HG03442 (cell line): Measurements from ENCODE around the gene WDR31.
A peak's percentile ranks its signal among the peaks of the same experiment; 100 is the strongest.
"Not testable (repeated sequence)": the region's sequence is repeated elsewhere in the genome, so short reads cannot be mapped to it uniquely, and the experiment has no call there.

Source experiments
- ATAC-seq: cut with Tn5 transposase; IDR thresholded peaks from one replicate; pipeline ENCODE4 v1.9.1; 2021; ENCODE audit warnings: mild to moderate bottlenecking, moderate library complexity; ENCODE audit not compliant: unreplicated experiment

Gene WDR31

DNA sequence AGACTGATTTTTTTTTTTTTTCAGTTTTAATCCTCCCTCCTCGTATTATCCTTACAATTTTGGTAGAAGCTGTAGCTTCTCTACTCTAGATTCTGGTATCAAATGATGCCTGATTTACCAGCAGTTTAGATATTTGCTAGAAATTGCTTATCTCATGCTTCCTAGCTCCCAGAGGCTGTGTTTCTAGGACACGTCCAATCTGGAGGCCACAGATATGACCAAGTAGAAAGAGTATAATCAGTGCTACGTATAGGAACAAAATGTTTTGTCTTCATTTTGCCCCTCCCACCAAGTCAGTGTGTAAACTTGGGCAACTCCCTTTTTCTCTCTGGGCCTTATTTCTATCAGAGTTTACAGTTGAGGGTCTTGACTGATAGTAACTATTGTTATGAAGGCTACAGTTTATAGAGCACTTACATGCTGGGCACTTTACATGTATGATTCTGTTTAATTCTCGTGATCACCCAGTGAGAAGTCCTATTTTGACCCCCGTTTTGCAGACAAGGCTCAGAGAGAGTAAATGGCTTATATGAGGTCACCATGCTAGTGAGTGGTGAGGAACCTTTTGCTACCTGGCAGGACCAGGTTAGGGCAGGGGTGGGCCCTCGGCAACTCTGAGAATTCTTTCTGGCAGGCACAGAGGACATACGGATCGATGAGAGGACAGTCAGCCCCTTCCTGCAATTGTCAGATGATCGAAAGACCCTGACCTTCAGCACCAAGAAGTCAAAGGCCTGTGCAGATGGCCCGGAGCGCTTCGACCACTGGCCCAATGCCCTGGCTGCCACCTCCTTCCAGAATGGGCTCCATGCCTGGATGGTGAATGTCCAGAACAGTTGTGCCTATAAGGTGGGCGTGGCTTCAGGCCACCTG, 29.1 kb upstream of the WDR31 start:
- ATAC-seq, result no peak

DNA sequence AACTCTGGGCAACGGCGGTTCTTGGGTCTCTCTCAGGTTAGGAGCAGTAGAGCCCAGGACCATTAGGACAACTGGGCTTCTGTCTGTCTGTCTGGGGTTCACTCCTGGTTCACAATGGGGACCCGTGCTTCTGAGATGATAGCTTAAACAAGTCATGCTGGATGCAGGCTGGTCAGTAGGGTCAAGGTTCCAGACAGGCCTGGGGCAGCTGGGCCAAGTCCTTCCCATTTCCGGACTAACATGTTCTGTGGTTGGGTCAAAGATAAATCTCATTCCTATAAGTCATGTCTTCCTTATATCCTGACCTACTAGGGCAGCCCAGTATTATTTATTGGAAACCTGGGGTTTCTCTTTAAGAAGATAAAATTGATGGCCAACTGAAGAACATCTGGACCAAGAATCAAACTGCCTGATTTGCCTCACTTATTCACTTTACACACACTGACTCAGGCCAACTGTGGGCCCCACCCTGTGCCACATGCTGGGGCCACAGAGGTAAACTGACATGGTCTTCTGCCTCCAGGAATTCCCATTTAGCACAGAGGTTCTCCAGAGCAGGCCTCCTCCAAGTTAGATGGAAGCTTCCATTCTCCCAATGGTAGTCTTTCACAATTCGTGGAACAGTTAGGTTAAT, 28.4 kb upstream of the WDR31 start:
- ATAC-seq, result no peak

DNA sequence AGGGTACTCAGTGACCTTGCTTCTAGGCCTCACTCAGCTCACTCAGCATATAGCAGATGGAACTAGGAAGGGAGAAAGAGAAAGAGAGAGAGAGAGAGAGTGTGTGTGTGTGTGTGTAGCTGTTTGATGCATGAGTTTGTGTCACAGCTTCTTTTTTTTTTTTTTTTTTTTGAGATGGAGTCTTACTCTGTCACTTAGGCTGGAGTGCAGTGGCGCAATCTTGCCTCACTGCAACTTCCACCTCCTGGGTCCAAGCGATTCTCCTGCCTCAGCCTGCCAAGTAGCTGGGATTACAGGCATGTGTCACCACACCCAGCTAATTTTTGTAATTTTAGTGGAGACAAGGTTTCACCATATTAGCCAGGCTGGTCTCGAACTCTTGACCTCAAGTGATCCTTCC, 25.6 kb upstream of the WDR31 start:
- ATAC-seq, result not testable (repeated sequence)

DNA sequence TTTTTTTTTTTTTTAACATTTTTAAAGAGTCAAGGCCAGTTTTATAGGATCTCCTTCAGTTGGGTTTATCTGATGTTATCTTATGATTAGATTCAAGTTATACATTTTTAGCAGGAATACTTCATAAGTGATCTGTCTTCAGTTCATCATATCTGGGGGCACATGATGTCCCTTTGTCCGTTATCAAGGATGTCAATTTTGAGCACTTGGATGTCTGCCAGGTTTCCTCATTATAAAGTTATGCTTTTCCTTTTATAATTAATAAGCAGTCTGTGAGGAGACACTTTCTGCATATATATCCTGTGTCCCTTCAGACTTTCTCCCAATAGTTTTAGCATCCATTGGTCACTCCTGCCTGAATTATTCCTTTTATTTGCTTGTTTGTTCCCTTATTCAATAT, 24.9 kb upstream of the WDR31 start:
- no peak for ATAC-seq

DNA sequence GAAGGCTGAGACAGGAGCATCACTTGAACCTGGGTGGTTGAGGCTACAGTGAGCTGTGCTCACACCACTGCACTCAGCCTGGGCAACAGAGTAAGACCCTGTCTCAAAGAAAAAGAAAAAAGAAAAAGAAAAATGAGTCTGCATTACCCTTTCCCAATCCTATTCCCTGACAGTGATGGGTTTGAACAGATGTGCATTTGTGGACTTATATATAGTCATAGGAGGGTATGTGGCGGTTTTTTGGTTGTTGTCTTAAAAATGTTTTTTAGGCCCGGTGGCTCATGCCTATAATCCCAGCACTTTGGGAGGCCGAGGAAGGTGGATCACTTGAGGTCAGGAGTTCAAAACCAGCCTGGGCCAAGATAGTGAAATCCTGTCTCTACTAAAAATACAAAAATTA, 23.3 kb upstream of the WDR31 start:
- ATAC-seq, result no peak

DNA sequence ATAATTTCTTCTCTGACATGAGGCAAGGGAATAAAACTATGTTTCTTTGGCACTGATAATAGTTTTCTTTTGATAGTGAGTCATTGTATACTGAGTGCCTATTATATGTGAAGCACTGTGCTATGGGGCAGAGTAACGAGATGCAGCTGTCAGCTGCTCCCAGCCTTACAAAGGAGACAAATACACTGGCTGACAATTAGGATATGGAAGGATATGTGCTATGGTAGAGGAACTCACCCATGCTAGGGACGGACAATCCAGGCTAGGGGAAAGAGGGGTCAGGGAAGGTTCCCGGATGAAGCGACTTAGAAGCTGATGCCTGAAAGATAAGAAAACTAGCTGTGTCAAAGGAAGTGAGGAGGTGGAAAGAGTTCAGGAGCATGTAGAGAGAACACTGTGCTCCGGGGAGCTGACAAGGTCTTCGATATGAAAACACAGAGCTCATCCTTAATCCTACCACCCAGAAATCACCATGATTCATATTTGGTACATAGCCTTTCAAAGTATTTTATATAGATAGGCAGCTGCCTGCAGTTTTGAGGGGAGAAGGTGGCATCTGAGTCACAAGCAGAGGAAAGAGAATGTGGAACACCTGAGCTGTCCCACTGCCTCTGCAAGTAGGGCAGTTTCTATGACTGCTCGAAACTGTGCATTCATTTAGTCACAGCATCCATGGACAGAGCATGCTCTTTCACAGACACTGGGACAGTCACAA, 21.4 kb upstream of the WDR31 start:
- no peak for ATAC-seq

DNA sequence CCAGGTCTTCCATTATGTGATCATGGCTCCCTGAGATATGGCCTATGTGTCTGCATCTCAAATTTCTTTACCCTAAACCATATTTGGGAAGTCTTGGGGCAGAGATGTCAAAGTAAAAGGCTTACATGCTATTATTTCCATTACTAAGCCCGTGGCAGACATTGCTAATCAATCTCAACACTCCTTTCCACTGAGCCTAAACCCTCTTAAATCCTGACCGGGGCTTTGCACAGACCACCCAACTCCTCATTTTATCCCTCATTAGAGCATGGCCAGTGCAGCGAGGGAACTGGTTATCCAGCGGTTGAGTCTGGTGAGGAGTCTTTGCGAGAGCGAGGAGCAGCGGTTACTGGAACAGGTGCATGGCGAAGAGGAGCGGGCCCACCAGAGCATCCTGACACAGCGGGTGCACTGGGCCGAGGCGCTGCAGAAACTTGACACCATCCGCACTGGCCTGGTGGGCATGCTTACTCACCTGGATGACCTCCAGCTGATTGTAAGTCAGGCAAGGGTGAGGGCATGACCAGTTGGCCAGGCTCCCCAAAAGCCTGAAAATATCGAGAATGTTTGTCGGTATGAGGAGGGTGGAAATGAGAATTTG, 20.3 kb upstream of the WDR31 start:
- no peak for ATAC-seq

DNA sequence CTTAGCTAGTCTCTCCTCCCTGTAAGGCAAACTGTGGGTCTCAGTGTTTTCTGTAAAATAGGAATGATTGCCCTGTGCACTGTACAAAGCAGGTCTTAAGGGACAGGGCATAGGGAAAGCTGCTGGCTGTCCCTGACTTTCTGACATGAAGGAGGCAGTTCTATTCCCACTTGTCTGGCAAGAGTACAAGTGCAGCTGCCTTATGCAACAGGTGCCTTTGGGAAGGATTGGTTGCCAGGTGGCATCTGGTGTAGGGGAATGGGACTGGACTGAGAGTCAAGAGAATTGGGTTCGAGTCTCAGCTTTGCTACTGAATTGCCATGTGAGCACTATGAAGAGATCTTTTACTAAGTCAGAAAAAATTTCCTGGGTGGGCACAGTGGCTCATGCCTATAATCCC, 19.3 kb upstream of the WDR31 start:
- ATAC-seq, result no peak

DNA sequence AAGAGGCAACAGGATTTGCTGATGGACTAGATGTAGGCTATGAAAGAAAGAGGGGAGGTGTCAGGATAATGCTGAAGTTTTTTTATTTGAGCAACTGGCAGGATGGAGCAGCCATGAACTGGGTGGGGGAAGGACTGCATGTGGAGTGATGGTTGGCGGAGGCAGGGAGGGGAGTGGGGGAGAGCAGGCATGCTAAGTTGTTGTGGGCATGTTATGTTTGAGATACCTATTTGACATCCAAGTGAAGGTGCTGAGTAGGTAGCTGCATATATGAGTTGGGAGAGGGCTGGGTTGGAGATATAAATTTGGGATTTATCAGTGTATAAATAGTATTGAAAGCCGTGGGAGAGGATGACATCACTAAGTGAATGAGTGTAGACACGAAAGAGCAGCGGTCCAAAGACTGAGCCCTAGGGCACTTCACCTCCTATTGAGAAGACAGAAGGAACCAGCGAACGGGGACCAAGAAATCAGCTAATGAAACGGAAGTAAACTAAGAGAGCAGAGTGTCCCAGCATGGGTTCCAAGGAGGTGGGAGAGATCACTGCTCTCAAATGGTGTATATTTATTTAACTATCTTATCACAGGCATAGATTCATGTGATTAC, 16.7 kb upstream of the WDR31 start:
- no peak for ATAC-seq

DNA sequence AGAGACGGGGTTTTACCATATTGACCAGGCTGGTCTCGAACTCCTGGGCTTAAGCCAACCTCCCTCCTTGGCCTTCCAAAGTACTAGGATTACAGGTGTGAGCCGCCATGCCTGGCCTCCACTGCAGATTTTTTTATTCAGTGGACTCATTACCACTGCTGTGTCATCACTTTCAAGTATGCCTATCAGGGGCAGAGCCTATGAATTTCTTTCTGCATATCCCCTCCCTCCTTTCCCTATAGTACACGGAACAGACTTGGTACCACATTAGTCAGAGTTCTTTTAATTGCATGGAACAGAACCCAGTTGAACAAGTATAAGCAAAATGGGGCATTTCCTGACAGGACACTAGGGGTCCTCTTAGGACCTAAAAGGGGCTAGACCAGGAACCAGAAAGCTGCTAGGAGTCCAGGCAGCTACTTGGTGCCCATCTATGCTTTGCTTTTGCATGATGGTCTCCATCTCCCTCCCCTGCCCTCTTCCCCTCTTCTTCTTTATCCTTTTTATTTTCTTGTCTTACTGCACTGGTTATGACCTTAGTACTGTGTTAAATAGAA, 15.0 kb upstream of the WDR31 start:
- no peak for ATAC-seq

DNA sequence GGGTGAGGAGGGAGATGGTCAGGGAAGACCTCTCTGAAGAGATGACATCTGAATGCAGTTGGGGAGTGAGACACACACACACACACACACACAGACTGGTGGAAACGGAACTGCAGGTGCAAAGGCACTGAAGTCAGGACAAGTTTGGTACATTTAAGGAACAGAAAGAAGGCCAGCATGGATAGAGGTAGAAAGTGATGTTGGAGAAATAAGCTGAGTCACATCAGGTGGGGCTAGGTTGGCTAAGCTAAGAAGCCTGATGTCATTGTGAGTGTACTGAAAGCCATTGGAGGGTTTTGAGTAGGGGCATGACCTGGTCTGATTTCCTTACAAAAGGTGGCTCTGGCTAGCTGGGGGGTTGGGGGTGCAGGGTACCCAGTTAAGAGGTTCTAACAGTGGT, 12.3 kb upstream of the WDR31 start:
- no peak for ATAC-seq

DNA sequence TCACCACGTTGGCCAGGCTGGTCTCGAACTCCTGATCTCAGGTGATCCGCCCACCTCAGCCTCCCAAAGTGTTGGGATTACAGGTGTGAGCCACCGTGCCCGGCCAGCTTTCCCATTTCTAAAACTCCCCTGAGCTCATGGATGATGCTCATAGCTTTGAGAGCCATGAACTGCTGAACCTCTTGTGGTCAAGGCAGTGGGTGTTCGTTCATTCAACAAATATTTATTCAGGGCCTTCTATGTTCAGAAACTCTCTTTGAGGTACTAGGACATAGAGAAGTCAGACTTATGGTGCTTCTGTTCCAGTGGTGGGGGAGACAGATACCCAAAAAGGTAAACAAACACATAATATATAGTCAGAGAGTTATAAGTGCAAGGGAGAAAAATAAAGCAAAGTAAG, 11.9 kb upstream of the WDR31 start:
- no peak for ATAC-seq

DNA sequence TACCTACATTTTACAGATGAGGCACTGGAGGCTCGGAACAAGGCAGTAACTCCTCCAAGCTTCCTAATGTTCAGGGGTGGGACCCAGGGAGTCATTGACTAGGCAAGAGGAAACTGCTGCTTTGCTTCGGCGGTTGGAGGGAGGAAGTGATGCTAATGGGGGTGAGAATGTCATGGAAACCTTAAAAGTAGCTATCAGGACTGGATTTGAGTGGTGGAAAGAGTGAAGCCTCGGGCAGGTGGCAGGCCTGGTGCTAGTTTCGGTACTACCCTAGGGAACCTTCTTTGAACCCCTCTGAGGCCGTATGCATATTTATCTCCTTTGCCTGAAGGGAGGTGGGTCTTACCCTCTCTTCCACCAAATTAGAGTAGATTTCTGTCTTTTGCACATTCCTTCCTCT, 10.9 kb upstream of the WDR31 start:
- peak; percentile 26 for ATAC-seq

DNA sequence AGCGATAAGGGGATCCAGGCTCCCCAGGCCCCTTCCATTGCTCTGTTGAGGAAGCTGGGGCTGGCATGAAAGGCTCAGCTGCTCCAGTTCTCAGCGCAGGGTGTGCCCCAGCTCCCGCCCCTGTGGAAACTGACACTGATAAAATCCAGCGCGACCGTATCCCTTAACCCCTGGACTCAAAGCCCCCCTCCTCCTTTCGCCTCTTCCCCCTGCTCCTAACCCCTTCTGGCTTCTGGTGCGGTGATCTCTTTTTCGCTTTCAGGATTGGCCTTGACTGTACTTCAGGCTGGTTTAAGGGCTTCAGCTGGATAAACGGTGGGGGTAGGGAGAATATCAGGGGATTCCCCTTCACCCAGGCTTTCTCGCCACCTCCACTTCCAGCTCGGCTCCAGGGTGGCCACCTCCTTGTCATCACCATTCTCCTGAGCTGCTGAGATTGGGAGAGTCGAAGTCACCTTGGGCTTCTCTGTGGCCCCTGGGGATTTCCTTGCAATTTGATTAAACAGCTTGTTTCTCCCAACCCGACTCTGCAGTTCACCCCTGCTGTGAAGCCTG, 10.1 kb upstream of the WDR31 start:
- no peak for ATAC-seq

DNA sequence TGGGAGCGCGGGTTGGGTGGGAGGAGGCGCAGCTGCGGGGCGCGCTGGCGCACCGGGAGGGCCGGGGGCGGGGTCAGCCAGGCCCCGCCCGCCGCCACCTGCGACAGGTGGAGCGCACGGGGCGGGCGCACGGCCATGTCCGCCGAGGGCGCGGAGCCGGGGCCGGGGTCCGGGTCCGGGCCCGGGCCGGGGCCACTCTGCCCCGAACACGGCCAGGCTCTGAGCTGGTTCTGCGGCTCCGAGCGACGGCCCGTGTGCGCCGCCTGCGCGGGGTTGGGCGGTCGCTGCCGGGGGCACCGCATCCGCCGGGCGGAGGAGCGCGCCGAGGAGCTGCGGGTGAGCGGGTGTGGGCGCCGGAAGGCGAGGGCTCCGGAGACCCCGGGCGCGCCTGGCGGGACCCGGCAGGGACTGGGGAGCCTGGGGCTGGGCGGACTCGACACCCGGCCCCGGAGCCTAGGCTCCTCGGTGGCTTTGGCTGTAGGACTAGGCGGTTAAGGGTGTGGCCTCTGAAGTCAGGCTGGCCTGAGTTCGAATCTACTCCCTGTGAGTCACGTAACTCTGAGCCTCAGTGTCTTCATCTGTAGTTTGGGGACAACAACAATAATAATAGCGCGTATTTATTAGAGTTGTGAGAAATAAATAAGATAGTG, 9.5 kb upstream of the WDR31 start, which contains the start of gene BSPRY:
BSPRY (plus strand) TSS at position 97 of the 650 bp plus-strand sequence; CDS start at position 136, 39 bp downstream.
- ATAC-seq, result peak; percentile 38

DNA sequence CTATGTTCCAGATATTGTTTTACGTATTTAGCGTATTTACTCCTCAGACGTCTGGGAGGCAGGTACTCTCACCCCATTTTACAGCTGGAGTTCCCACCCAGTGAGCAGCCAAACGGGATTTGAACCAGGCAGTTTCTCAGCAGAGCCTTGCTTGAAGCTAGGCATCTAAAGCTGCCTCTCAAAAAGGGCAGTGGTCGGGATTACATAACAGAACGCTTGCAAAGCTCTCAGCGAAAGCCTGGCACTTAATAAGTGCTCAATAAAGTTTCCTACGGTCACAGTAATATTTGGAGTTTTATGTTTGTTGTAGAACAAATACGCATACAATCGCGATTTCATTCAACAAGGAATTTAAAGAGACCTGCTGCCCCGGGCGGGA, 9.0 kb upstream of the WDR31 start:
- no peak for ATAC-seq

DNA sequence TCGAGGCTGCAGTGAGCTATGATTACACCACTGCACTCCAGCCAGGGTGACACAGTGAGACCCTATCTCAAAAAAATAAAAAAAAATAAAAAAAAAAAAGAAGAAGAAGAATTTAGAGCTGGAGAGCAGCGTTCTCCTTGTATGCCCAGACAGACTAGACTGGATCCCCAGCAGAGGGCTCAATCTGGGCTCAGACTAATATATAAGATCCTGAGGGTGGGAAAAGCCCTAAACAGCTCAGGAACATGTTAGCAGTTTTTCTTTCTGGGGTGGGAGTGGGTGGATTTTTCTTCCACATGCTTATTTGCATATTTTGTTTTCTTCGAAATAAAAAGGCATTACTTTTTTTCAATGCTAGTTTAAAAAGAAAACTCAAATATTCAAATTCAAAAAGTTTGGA, 8.4 kb upstream of the WDR31 start:
- no peak for ATAC-seq

DNA sequence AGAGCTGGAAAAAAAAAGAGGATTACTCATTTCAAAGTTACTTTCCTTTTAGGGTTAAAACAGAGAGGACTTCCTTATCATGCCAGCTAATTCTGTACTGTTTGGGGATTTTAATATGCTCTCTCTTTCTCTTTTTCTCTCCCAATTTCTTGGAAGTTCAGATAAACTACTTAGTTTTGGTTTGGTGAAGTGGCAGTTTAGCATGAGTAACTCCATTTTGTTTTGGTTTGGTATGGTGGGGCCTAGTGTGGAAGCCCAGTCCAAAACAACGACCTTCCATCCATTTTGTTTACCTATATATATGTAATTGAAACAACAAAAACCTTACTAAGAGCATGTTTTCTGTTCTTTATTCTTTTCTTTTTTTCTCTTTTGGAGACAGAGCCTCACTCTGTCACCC, 5.6 kb upstream of the WDR31 start:
- no peak for ATAC-seq

DNA sequence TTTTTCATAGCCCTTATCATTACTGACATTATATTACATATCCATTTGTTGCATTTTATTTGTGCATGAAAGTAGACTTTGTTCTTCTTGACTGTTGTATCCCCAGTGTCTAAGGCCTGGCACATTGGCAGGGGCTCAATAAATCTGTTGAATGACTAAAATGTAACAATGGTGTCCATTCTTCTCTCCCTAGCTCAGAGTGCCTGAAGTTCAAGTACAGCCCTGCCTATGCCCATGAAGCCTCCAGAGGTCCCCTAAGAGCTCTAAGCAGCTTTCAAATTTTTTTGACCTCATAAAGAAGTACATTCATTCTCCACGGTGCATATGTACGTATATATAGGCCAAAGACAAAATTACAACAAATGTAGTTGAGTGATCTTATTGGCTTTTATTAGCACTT, 5.1 kb upstream of the WDR31 start:
- ATAC-seq, result no peak

DNA sequence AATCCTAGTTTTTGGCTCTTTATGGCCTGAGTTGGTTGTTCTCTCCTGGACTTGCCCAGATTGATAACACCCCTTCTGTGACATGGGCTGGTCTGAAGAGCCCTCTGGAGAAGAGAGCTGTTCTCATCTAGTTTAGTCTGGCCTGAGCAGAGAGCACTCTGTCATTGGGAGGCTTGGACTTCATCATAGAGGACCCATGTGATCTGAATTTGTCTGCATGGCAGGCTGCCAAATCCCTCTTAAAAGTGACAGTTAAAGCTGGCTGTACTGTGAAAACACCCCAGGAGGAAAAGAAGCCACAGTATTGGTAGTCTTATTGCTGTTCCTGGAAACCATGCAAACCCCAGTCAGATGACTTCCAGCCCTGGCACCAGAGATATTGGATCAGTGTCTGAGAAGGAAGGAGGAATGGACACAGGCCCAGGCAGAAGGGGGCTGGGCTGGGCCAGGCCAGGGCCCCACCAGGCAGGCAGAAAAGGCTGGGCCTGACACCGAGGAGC, 3.7 kb upstream of the WDR31 start:
- no peak for ATAC-seq
